ENCODE measurements around the gene SENP6.
"Not testable (repeated sequence)": the region's sequence is repeated elsewhere in the genome, so short reads cannot be mapped to it uniquely, and the experiment has no call there.

The SENP6 gene, protein sequence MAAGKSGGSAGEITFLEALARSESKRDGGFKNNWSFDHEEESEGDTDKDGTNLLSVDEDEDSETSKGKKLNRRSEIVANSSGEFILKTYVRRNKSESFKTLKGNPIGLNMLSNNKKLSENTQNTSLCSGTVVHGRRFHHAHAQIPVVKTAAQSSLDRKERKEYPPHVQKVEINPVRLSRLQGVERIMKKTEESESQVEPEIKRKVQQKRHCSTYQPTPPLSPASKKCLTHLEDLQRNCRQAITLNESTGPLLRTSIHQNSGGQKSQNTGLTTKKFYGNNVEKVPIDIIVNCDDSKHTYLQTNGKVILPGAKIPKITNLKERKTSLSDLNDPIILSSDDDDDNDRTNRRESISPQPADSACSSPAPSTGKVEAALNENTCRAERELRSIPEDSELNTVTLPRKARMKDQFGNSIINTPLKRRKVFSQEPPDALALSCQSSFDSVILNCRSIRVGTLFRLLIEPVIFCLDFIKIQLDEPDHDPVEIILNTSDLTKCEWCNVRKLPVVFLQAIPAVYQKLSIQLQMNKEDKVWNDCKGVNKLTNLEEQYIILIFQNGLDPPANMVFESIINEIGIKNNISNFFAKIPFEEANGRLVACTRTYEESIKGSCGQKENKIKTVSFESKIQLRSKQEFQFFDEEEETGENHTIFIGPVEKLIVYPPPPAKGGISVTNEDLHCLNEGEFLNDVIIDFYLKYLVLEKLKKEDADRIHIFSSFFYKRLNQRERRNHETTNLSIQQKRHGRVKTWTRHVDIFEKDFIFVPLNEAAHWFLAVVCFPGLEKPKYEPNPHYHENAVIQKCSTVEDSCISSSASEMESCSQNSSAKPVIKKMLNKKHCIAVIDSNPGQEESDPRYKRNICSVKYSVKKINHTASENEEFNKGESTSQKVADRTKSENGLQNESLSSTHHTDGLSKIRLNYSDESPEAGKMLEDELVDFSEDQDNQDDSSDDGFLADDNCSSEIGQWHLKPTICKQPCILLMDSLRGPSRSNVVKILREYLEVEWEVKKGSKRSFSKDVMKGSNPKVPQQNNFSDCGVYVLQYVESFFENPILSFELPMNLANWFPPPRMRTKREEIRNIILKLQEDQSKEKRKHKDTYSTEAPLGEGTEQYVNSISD

DNA sequence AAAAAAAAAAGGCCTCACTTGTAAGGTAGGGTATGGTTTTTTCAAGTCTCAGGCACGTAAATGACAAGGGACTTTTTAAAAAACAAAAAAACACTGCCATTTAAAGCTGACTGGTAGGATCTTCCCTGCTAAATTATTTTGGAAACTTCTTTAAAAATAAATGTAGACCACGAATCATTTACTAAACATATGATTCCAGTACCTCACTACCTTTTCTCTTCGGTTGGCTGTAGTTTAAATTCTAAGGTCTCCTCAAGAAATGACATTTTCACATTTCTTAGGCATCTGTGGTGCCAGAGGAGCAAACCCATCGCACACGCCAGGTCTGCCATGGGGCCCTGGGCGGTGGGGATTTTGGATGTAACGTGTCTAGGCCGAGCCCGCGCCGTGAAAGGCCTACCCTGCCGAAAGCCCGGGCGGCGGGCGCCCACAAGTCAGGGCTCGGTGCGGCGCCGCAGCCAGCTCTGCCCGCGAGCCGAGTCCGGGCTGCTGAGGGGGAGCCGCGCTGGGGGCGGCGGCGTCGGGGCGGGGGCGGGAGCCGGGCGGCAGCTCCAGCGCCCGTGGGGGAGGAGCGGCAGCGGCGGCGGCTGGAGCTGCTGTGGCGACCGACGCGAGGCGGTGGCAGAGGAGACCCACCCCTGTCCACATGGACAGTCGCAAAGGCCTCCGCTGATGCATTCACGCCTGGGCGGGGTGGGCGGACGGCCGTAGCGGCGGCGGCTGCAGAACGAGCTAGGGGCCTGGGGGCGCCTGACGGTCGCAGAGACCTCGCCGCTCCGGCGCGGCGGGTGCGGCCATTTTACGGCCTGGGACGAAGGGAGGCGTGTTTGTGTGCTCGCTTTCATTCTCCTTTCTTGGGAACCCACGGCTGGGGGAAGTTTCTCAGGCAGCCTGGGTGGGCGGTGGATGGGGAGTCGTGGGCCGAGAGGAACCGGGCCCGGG, at the start of gene SENP6:
SENP6 (plus strand) TSS at position 577 of the 942 bp plus-strand sequence. CDS start 645 bp downstream, outside the sequence.
- Mint-ChIP-seq H3K9me3 (no peaks in the 10 kb centered on the region), H3K36me3 (ENCODE audit: low read depth) (peaks cover 14% of the 10 kb centered on the region), H3K27ac (peak within 1 kb of the TSS; percentile 97), H3K27me3 (ENCODE audit: low read depth) (no peaks in the 10 kb centered on the region), H3K4me3 (peak within 1 kb of the TSS; percentile 97), H3K4me1 (ENCODE audit: low read depth) (peaks cover 37% of the 10 kb centered on the region)

DNA sequence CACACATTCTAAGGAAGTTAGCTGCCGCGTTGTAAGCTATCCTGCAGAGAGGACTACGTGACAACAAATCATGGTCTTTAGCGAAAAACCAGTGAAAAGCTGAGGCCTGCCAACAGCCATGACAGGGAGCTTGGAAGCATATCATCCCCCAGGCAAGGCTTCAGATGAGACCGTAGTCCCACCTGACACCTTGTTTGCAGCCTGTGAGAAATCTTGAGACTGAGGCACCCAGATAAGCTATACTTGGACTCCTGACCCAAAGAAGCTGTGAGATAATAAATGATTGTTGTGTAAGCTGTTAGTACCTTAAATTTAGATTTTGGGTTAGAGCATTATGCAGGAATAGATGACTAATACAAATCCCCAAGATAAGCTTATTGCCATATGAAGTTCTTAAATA, 45.4 kb upstream of the SENP6 start:
- Mint-ChIP-seq H3K27me3 (ENCODE audit: low read depth) (peaks cover 24% of the 10 kb centered on the region), H3K4me3 (no peak overlapping the region), H3K4me1 (ENCODE audit: low read depth) (peaks cover 5% of the 10 kb centered on the region), H3K9me3 (no peaks in the 10 kb centered on the region), H3K36me3 (ENCODE audit: low read depth) (no peaks in the 10 kb centered on the region), H3K27ac (no peak overlapping the region)

DNA sequence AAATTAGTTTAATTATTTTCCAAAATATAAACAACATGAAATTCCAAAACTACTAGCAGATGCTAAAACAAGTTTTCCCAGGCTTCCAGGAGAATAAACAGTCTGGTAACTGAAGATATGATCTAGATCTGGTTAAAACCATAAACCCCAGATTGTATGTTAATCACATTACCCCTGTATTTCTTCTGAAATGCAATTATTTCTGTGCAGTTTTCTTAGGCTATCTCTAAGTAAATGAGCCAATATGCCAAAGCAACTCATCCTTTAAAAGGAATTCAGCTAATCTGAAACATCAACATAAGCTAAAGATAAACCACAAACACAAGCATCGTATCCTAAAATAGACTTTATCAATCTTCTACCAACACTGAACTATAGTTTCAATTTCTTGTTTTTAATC, 44.6 kb upstream of the SENP6 start:
- Mint-ChIP-seq H3K27me3 (ENCODE audit: low read depth) (peaks cover 29% of the 10 kb centered on the region), H3K27ac (no peak overlapping the region), H3K4me3 (no peak overlapping the region), H3K36me3 (ENCODE audit: low read depth) (no peaks in the 10 kb centered on the region), H3K4me1 (ENCODE audit: low read depth) (no peaks in the 10 kb centered on the region), H3K9me3 (no peaks in the 10 kb centered on the region)

DNA sequence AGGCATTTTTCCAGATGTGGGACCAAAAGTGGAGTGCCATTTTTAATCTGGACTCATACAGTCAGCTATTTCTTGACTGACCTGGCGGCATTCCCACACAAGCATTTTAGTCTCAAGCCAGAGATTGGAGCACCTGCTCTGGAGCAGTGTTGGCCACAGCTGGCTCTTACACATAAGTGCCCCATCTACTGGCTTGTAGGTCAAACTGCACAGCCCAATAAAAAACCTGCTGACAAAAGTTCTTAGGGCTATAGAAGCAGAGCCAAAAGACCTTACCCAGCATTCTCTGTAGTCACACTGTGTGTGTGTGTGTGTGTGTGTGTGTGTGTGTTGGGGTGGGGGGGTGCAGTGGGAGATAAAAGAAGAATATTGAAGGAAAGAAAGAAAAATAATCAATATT, 38.6 kb upstream of the SENP6 start:
- Mint-ChIP-seq H3K27ac (no peak overlapping the region), H3K4me3 (no peak overlapping the region), H3K4me1 (ENCODE audit: low read depth) (no peaks in the 10 kb centered on the region), H3K36me3 (ENCODE audit: low read depth) (peaks cover 2% of the 10 kb centered on the region), H3K27me3 (ENCODE audit: low read depth) (peaks cover 51% of the 10 kb centered on the region), H3K9me3 (peaks cover 23% of the 10 kb centered on the region)

DNA sequence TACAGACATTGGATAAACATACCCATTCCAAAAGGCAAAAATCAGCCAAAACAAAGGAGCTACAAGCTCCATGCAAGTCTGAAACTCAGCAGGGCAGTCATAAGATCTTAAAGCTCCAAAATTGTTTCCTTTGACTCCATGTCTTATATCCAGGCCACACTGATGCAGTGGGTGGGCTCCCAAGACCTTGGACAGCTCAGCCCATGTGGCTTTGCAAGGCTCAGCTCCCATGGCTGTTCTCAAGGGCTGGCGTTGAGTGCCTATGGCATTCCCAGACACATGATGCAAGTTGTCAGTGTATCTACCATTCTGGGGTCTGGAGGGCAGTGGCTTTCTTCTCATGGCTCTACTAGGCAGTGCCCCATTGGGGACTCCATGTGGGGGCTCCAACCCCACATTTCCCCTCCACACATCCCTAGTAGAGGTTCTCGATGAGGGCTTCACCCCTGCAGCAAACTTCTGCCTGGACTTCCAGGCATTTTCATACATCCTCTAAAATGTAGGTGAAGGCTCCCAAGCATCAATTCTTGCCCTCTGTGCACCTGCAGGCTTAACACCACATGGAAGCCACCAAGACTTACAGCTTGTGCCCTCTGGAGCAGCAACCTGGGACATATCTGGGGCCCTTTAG, 35.4 kb upstream of the SENP6 start:
- Mint-ChIP-seq H3K36me3 (ENCODE audit: low read depth) (peaks cover 2% of the 10 kb centered on the region), H3K27ac (no peak overlapping the region), H3K9me3 (peaks cover 23% of the 10 kb centered on the region), H3K4me3 (no peak overlapping the region), H3K4me1 (ENCODE audit: low read depth) (peaks cover 7% of the 10 kb centered on the region), H3K27me3 (ENCODE audit: low read depth) (peaks cover 30% of the 10 kb centered on the region)

DNA sequence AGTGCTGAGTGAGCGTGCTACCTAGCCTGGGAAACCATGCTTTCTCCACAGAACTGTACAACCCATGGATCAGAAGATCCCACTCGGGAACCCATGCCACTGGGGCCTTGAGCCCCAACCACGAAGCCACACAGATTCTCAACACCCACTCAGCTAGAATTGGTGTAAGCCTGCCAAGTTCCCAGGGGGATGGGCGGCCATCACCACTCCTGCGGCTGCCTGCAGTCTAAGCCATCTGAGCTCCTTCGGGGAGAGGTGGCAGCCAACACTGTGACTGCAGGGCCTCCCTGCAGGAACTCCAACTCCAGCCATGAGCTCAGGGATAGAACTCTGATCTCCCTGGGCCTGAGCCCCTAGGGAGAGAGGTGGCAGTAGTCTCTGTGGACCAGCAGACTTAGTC, 33.6 kb upstream of the SENP6 start:
- peaks cover 20% of the 10 kb centered on the region for H3K27me3 Mint-ChIP-seq (ENCODE audit: low read depth)
- H3K4me3 Mint-ChIP-seq: no peak overlapping the region
- H3K27ac Mint-ChIP-seq: no peak overlapping the region

DNA sequence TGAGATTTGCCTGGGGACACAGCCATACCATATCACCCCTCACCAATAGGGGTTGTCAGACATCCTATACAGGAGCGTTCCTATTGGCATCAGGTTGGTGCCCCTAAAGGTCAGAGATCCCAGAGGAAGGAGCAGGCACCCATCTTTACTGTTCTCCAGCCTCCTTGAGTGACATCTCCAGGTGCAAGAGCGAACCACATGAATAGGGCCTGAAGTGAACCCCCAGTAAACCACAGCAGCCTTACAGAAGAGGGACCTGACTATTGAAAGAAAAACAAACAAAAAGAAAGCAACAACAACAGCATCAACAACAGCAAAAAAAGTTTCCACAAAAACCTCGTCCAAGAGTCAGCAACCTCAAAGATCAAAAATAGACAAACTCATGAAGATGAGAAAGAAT, 32.7 kb upstream of the SENP6 start:
- Mint-ChIP-seq H3K27ac (peak overlapping the region; percentile 16), H3K9me3 (peaks cover 23% of the 10 kb centered on the region), H3K4me1 (ENCODE audit: low read depth) (peaks cover 7% of the 10 kb centered on the region), H3K36me3 (ENCODE audit: low read depth) (peaks cover 2% of the 10 kb centered on the region), H3K4me3 (no peak overlapping the region), H3K27me3 (ENCODE audit: low read depth) (peaks cover 20% of the 10 kb centered on the region)

More for the DNA sequence above, 33.6 kb upstream of the SENP6 start:
- H3K9me3 Mint-ChIP-seq: peaks cover 23% of the 10 kb centered on the region
- H3K4me1 Mint-ChIP-seq (ENCODE audit: low read depth): peaks cover 7% of the 10 kb centered on the region
- peaks cover 2% of the 10 kb centered on the region for H3K36me3 Mint-ChIP-seq (ENCODE audit: low read depth)

DNA sequence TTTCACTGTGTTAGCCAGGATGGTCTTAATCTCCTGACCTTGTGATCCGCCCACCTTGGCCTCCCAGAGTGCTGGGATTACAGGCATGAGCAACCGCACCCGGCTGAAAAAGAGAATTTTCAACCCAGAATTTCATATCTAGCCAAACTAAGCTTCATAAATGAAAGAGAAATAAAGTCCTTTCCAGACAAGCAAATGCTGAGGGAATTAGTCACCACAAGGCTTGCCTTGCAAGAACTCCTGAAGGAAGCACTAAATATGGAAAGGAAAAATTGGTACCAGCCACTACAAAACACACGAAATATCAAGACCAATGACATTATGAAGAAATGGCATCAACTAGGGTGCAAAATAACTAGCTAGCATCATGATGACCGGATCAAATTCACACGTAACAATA, 31.0 kb upstream of the SENP6 start:
- not testable (repeated sequence) for H3K27ac Mint-ChIP-seq; H3K36me3 Mint-ChIP-seq (ENCODE audit: low read depth); H3K27me3 Mint-ChIP-seq (ENCODE audit: low read depth); H3K4me1 Mint-ChIP-seq (ENCODE audit: low read depth); H3K4me3 Mint-ChIP-seq
- peaks cover 16% of the 10 kb centered on the region for H3K9me3 Mint-ChIP-seq

DNA sequence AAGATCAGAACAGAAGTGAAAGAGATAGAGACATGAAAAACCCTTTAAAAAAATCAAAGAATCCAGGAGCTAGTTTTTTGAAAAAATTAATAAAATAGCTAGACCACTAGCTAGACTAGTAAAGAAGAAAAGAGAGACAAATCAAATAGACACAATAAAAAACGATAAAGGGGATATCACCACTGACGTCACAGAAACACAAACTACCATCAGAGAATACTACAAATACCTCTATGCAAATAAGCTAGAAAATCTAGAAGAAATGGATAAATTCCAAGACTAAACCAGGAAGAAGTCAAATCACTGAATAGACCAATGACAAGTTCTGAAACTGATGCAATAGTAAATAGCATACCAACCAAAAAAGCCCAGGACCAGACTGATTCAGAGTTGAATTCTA, 29.6 kb upstream of the SENP6 start:
- peaks cover 7% of the 10 kb centered on the region for H3K4me1 Mint-ChIP-seq (ENCODE audit: low read depth)
- H3K27me3 Mint-ChIP-seq (ENCODE audit: low read depth): peaks cover 5% of the 10 kb centered on the region
- H3K36me3 Mint-ChIP-seq (ENCODE audit: low read depth): no peaks in the 10 kb centered on the region
- H3K4me3 Mint-ChIP-seq: no peak overlapping the region
- H3K27ac Mint-ChIP-seq: no peak overlapping the region
- peaks cover 5% of the 10 kb centered on the region for H3K9me3 Mint-ChIP-seq

DNA sequence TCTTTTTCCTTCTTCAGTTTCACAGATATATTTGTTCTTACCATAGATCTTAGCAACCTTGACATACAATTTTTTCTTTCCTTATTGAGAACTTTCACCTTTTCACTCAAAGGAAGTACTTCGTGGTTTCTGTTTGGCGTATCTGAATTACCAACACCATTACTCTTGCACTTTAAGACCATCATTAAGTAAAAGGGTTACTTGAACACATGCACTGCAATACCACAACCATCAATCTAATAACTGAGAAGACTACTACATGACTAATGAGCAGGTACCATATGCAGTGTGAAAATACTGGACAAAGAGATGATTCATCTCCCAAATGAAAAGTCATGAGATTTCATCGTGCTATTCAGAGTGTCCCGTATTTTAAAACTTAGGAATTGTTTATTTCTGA, 21.7 kb upstream of the SENP6 start:
- Mint-ChIP-seq H3K36me3 (ENCODE audit: low read depth) (no peaks in the 10 kb centered on the region), H3K27ac (no peak overlapping the region), H3K4me3 (no peak overlapping the region), H3K27me3 (ENCODE audit: low read depth) (peaks cover 9% of the 10 kb centered on the region), H3K9me3 (peaks cover 4% of the 10 kb centered on the region), H3K4me1 (ENCODE audit: low read depth) (peaks cover 7% of the 10 kb centered on the region)

DNA sequence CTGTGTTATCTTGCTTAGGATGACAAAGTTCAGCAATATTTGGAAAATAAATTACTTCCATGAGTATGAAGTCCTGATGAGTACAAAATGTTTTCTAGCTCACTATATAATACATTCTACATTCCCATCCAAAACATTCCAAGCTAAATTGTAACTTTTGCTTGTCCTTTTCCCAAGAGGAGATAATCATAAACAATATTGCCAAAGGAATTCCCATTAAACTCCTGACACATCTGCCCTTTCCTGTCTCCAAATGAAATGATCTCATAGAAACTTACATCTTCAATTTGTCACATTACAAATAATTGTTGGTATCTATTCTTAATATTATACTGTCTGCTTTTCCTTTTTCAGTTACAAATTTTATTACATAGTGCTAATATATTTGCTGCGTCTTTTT, 20.4 kb upstream of the SENP6 start:
- no peaks in the 10 kb centered on the region for H3K36me3 Mint-ChIP-seq (ENCODE audit: low read depth)
- peaks cover 4% of the 10 kb centered on the region for H3K9me3 Mint-ChIP-seq
- H3K4me3 Mint-ChIP-seq: no peak overlapping the region
- peaks cover 9% of the 10 kb centered on the region for H3K27me3 Mint-ChIP-seq (ENCODE audit: low read depth)
- H3K27ac Mint-ChIP-seq: no peak overlapping the region
- peaks cover 7% of the 10 kb centered on the region for H3K4me1 Mint-ChIP-seq (ENCODE audit: low read depth)

DNA sequence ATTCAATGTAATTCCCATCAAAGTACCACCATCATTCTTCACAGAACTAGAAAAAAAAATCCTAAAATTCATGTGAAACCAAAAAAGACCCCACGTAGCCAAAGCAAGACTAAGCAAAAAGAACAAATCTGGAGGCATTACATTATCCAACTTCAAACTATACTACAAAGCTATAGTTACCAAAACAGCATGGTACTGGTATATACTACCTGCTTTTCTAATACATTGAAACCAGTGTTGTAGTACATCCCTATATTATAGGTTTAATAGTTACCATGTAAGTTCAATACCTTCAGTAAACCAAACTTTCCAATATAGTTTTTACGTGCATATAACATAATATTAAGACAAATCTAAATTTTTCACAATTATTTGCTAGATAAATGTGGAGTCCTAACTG, 17.1 kb upstream of the SENP6 start:
- H3K4me3 Mint-ChIP-seq; H3K27ac Mint-ChIP-seq; H3K27me3 Mint-ChIP-seq (ENCODE audit: low read depth); H3K9me3 Mint-ChIP-seq; H3K4me1 Mint-ChIP-seq (ENCODE audit: low read depth); H3K36me3 Mint-ChIP-seq (ENCODE audit: low read depth): not testable (repeated sequence)

DNA sequence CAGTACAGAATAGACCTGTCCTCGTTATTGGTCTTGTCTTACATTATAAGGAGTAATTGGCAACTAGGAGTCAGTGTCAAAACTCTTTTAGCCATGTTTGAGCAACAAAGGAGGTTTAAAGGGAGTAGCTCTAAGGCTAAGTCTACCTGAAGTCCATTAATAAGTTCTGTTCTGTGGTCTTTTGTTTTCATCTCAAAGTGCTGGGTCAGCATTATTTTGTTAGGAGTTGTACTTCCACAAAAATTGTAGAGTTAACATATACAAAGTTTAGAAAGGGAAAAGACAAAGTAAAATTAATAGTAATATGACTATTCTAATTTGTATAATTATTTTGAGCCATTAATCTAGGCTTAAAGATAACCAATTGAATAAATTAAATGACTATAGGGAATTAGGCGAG, 12.7 kb upstream of the SENP6 start:
- peaks cover 2% of the 10 kb centered on the region for H3K9me3 Mint-ChIP-seq
- no peaks in the 10 kb centered on the region for H3K4me1 Mint-ChIP-seq (ENCODE audit: low read depth)
- no peak overlapping the region for H3K27ac Mint-ChIP-seq
- H3K27me3 Mint-ChIP-seq (ENCODE audit: low read depth): no peaks in the 10 kb centered on the region
- no peaks in the 10 kb centered on the region for H3K36me3 Mint-ChIP-seq (ENCODE audit: low read depth)
- no peak overlapping the region for H3K4me3 Mint-ChIP-seq

Measured in T-helper 1 cell treated with Interleukin-12 subunit alpha and Interleukin-12 subunit beta and Interleukin-4 antibody, amounts not matched to agents 30 μg/mL and 1 μg/mL, for 36 hours (primary cell).